HG02571 (cell line): ENCODE data around the gene TSPEAR.

Source experiments
- ATAC-seq: cut with Tn5 transposase; IDR thresholded peaks from one replicate; pipeline ENCODE4 v1.9.1; 2021; ENCODE audit warnings: mild to moderate bottlenecking, moderate library complexity; ENCODE audit not compliant: unreplicated experiment

The TSPEAR gene

GRCh38 chr21:44522753-44523204 lies 188.6 kb downstream of the TSPEAR start:
- ATAC-seq, result no peak

DNA sequence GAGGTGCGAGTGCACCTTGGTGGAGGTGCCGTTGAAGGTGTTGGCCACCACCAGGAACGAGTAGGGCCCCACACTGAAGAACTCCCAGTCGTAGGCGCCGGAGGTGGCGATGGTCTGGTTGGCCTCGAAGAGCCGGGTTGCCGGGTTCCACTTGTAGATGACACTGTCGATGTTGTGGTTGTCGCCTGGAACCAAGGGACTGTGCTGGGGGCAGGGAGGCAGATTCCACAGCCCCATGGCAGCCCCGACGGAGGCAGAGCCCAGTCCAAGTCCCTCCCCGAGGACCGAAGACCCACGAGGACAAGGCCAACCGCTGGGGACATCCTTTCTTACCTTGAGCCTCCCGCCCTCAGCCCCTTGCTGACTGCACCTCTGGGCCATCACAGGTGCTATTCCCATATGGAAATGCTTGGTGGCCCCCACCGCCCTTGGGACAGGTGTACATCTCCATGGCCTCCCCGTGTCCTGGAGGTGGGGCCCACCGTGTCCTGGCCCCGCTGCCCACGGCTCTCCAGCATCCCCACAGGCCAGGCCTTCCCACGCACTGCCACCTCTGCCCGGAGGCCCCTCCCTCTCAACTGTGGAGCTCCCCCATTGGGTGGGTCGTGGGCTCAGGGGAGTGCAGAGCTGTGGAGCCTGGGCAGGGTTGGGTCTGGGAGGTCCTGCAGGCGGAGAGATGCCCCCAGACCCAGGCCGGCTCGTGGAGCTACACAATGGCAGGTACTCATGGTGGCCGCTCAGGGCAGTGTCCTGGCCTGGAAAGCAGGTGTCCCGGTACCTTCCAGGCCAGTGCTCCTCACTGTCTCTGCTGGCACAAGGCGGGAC lies 189.2 kb downstream of the TSPEAR start:
- no peak for ATAC-seq

GRCh38 chr21:44521301-44521927 lies 190.0 kb downstream of the TSPEAR start:
- no peak for ATAC-seq

- no peak for ATAC-seq
Observed at GRCh38 chr21:44520326-44521300, 190.8 kb downstream of the TSPEAR start.

- ATAC-seq, result no peak
Observed at GRCh38 chr21:44519346-44520325, 191.7 kb downstream of the TSPEAR start.

DNA sequence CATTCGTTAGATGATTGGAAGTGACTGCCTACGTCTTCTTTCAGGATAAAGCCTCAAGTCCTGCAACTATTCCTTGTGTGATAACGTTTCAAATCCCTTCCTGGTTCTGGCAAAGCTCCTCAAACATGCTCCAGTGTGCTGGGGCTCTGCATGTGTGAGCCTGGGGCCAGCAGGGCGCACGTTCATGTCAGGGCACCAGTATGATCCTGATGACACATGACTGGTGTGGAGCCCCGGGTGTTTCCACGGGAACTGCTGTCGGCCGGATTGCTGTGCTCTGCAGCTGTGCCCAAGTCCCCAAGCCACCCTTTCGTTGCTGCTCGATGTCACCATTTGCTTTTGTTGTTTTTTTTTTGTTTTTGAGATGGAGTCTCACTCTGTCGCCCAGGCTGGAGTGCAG lies 192.7 kb downstream of the TSPEAR start:
- no peak for ATAC-seq

GRCh38 chr21:44517175-44517899 lies 194.0 kb downstream of the TSPEAR start:
- ATAC-seq, result peak; percentile 65

- ATAC-seq, result no peak
Observed at GRCh38 chr21:44516828-44517174, 194.6 kb downstream of the TSPEAR start.

- ATAC-seq, result no peak
Observed at GRCh38 chr21:44516342-44516741, 195.0 kb downstream of the TSPEAR start.

DNA sequence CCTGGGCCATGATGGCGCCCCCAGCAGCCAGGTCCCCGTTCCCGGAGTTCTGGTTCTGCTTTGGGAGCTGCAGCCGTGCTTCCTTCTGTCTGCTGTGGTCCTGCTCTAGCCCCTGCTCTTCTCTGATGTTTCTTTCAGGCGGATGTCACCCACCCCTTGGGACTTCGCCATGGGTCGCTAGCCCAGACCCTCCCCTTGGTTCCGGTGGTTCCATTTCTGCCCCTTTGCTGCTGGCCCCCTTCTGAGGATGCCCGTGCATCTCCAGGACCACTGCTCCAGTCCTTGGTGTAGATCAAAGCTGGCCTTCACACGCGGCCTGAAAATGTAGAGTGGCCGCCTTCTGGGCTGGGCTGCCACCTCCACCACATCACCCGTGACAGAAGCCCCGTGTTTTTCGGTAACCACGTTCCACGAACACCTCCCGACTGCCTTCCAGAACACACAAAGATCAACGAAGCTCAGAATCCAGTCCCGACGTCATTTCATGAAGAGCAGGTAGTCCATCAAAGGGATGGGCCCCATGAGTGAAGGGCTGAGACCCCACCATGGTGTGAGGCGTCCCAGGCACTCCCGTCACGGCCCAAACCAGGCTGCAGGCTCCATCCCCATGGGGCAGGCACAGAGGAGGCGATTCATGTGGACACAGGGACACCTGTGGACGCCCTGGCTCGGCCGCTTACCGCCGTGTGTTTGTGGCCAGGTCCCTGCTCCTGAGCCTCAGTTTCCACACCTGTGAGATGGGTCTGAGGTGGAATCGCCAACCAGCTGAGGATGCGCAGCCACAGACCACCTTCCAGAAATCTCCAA lies 195.8 kb downstream of the TSPEAR start:
- ATAC-seq, result no peak

DNA sequence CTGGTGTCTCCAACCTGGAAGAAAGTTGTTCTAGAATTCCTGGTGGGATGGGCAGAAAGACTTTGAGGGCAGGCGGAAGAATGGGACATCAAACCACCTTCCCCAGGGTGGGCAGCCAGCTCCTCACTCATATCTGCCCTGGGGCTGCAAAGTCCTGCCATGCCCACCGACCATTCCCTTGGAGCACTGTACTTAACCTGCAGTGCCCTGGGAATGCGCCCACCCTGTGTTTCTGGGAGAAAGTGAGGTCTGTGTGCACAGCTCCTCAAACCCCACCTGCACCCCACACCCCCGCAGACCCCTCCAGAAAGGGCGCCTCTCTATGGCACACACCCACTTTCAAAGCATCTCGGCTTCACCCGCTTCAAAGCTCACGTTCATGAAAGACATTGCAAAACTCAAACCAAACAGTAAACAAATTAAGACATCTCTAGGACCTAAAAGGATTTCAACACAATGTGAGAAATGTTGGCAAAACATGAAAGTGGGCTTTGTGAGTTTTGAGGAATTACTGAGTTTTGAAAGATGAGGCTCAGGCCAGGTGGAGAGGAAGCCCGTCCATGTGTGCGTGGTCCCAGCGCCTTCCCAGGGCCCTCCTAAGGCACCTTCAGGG lies 196.5 kb downstream of the TSPEAR start:
- no peak for ATAC-seq

GRCh38 chr21:44514218-44514520 lies 197.2 kb downstream of the TSPEAR start:
- no peak for ATAC-seq

GRCh38 chr21:44513389-44514217 lies 197.8 kb downstream of the TSPEAR start:
- no peak for ATAC-seq

GRCh38 chr21:44512496-44513388 lies 198.6 kb downstream of the TSPEAR start:
- no peak for ATAC-seq

- no peak for ATAC-seq
Observed at GRCh38 chr21:44511938-44512275, 199.5 kb downstream of the TSPEAR start.

DNA sequence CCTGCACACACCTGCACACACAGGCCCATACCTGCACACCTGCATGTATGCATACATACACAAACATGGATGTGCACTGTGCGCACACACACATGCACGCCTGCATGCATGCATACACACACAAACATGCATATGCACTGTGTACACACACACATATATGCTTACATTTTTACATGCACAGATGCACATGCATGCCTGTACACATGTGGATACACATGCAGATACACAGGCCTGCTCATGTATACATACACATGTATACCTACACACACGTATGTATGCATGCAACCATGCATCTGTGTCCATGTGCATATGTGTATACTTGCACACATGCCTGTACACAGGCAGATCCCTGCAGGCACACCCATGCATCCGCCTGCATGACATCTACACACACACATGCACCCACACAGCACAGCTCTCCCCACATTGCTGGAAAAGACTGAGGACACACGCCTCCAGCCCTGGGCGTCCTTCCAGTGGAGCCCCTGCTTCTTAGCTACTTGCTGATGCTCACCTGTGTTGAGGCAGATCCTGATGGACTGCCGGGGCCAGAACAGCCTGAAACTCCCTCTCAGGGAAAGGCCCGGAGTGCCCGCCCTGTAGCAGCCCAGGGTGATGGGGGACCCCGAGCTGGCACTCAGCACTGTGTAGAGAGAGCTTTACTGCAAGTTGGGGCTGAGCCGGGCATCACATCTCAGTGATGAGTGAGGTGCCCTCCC lies 200.0 kb downstream of the TSPEAR start:
- no peak for ATAC-seq
